Astrocyte (in vitro differentiated cells and primary cell): ENCODE results near the gene ASF1B. TPM values are rescaled to one million over a fixed set of nuclear protein-coding genes. Genes with fewer than 3 reads are reported as not detected.

Experiments
- DNase-seq: peaks from one replicate; pipeline ENCODE4 v3.0.0-alpha.2; 2010; ENCODE audit warnings: low read depth
- FAIRE-seq: peaks from 2 replicates; lab custom pipeline; 2011; peaks lifted over from hg19 to GRCh38; lab: Jason Lieb, UNC
- H2AFZ ChIP-seq: 2 replicates; pipeline ENCODE4 v1.6.0; 2012; ENCODE audit warnings: low read depth, low read length, inconsistent platforms
- H3K27ac ChIP-seq: 2 replicates; pipeline ENCODE4 v1.5.1; 2011; ENCODE audit warnings: low read depth, low read length, inconsistent platforms
- H3K27me3 ChIP-seq: 2 replicates; pipeline ENCODE4 v1.6.0; 2011; ENCODE audit warnings: low read length, inconsistent platforms; ENCODE audit not compliant: insufficient read depth
- H3K36me3 ChIP-seq: 2 replicates; pipeline ENCODE4 v1.5.1; 2011; ENCODE audit warnings: low read length, inconsistent platforms; ENCODE audit not compliant: insufficient read depth
- H3K4me1 ChIP-seq: 2 replicates; pipeline ENCODE4 v1.5.1; 2011; ENCODE audit warnings: low read length, inconsistent platforms; ENCODE audit not compliant: insufficient read depth
- H3K4me2 ChIP-seq: 2 replicates; pipeline ENCODE4 v1.6.0; 2012; ENCODE audit warnings: low read length, inconsistent platforms
- H3K4me3 ChIP-seq: 2 replicates; pipeline ENCODE4 v1.5.1; 2011; ENCODE audit warnings: low read depth, mild to moderate bottlenecking, low read length, inconsistent platforms; ENCODE audit not compliant: insufficient read depth
- H3K79me2 ChIP-seq: 2 replicates; pipeline ENCODE4 v1.6.0; 2012; ENCODE audit warnings: mild to moderate bottlenecking, low read length, inconsistent platforms; ENCODE audit not compliant: insufficient read depth
- H3K9ac ChIP-seq: 2 replicates; pipeline ENCODE4 v1.6.0; 2012; ENCODE audit warnings: mild to moderate bottlenecking, low read length, inconsistent platforms
- H3K9me3 ChIP-seq: 2 replicates; pipeline ENCODE4 v1.5.1; 2012; ENCODE audit warnings: low read depth, mild to moderate bottlenecking, low read length, inconsistent platforms; ENCODE audit not compliant: insufficient read depth
- H4K20me1 ChIP-seq: 2 replicates; pipeline ENCODE4 v1.6.0; 2012; ENCODE audit warnings: low read length, inconsistent platforms; ENCODE audit not compliant: insufficient read depth
- H3K27ac Mint-ChIP-seq: one replicate; pipeline ENCODE4 v1.8.0; 2021; ENCODE audit warnings: mild to moderate bottlenecking, mixed read lengths; ENCODE audit not compliant: unreplicated experiment
- H3K27me3 Mint-ChIP-seq: one replicate; pipeline ENCODE4 v1.8.0; 2021; ENCODE audit warnings: low read depth, mixed read lengths; ENCODE audit not compliant: unreplicated experiment
- H3K36me3 Mint-ChIP-seq: one replicate; pipeline ENCODE4 v1.8.0; 2021; ENCODE audit warnings: low read depth, mixed read lengths; ENCODE audit not compliant: unreplicated experiment
- H3K4me1 Mint-ChIP-seq: one replicate; pipeline ENCODE4 v1.8.0; 2021; ENCODE audit warnings: low read depth, mixed read lengths; ENCODE audit not compliant: unreplicated experiment
- H3K4me3 Mint-ChIP-seq: one replicate; pipeline ENCODE4 v1.8.0; 2021; ENCODE audit warnings: mild to moderate bottlenecking, moderate library complexity, mixed read lengths; ENCODE audit not compliant: unreplicated experiment
- H3K9me3 Mint-ChIP-seq: one replicate; pipeline ENCODE4 v1.8.0; 2021; ENCODE audit warnings: mild to moderate bottlenecking, mixed read lengths; ENCODE audit not compliant: unreplicated experiment
- EZH2 ChIP-seq: IDR thresholded peaks from 2 replicates; pipeline ENCODE4 v1.6.1; 2012; ENCODE audit warnings: mild to moderate bottlenecking, low read length, inconsistent platforms; ENCODE audit not compliant: insufficient read depth
- total RNA-seq: library from RNA; stranded (reverse); gene quantifications from 2 replicates; pipeline ENCODE4 v1.2.1, GENCODE V29; 2021
- TF ChIP-seq, protein P1 (sequence below): IDR thresholded peaks from 2 replicates; pipeline ENCODE4 v1.5.1; 2011; ENCODE audit warnings: low read depth, mild to moderate bottlenecking, inconsistent platforms, low read length, moderate library complexity; ENCODE audit not compliant: insufficient read depth

Gene ASF1B
- total RNA-seq, 1 donor from 2014 or later: 1.9 TPM

DNA sequence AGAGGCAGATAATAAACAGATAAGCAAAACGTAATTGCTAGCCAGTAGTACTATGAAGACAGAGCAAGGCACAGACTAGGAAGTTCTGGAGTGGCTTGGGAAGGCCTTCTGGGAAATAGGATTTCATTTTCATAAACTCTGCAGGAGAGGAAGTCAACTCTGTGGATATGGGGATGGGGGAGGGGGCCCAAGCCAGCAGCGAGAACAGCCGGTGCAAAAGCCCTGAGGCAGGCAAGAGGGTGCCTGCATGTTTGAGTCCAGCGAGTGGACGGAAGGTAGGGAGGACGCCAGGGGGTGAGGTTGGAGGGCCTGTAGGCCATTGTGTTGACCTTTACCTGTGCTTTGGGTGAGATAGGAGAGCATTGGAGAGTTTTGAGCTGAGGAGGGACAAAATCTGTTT is 9.0 kb upstream of the ASF1B start:
- Histone ChIP-seq H3K9me3 (no peaks in the 10 kb centered on the region), H3K4me2 (no peak overlapping the region), H2AFZ (no peak overlapping the region), H3K4me1 (peaks cover 10% of the 10 kb centered on the region), H3K9ac (no peak overlapping the region), H4K20me1 (peaks cover 30% of the 10 kb centered on the region), H3K27ac (no peak overlapping the region), H3K36me3 (no peaks in the 10 kb centered on the region), H3K79me2 (peaks cover 9% of the 10 kb centered on the region), H3K27me3 (no peaks in the 10 kb centered on the region), H3K4me3 (no peak overlapping the region)
- Mint-ChIP-seq H3K27me3 (no peaks in the 10 kb centered on the region), H3K9me3 (no peaks in the 10 kb centered on the region), H3K36me3 (no peaks in the 10 kb centered on the region), H3K4me1 (peaks cover 22% of the 10 kb centered on the region), H3K27ac (peak overlapping the region; percentile 96), H3K4me3 (peak overlapping the region; percentile 23)
- DNase-seq (no peak), FAIRE-seq (no peak)
- TF ChIP-seq EZH2: no peak
- TF ChIP-seq, protein P1, sequence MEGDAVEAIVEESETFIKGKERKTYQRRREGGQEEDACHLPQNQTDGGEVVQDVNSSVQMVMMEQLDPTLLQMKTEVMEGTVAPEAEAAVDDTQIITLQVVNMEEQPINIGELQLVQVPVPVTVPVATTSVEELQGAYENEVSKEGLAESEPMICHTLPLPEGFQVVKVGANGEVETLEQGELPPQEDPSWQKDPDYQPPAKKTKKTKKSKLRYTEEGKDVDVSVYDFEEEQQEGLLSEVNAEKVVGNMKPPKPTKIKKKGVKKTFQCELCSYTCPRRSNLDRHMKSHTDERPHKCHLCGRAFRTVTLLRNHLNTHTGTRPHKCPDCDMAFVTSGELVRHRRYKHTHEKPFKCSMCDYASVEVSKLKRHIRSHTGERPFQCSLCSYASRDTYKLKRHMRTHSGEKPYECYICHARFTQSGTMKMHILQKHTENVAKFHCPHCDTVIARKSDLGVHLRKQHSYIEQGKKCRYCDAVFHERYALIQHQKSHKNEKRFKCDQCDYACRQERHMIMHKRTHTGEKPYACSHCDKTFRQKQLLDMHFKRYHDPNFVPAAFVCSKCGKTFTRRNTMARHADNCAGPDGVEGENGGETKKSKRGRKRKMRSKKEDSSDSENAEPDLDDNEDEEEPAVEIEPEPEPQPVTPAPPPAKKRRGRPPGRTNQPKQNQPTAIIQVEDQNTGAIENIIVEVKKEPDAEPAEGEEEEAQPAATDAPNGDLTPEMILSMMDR: no peak

DNA sequence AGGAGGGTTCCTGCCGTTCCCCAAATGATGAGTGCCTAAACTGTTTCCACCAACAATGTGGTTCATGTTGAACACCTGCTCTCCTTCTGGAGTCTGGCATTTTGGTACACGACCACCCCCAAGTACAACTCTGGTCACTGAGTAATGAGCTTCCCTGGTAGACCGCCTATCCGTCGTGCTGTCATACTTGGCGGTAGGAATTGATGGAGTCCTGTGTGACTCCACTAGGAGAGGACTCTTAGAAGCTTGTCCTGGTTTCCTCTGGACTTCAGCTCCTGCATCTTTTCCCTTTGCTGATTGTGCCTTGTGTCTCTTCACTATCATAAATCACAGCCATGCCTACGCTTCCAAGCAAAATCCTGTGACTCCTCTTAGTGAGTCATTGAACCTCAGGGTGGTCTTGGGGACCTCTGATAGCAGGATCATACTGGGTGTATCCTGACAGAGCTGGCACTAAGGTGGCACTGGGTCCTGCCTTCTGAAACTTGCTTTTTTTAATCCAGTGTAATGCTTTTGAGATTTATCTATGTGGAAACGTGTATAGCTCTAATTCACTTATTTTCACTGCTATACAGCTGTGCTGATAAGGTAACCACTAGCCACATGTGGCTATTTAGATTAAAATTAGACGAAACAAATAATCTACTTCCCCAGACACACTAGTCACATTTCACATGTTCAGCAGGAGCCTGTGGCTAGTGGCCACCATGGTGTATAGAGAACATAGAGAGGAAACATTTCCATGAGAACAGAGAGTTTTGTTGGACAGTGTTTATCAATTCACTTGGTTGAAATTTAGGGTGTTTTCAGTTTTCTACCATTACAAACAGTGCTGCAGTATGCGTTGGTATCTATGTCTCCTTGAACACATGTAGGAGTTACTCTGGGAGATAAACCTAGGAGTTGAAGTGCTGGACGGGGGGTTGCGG is 6.1 kb upstream of the ASF1B start:
- Histone ChIP-seq H3K4me3 (no peak overlapping the region), H3K4me1 (peaks cover 8% of the 10 kb centered on the region), H2AFZ (no peak overlapping the region), H3K9me3 (no peaks in the 10 kb centered on the region), H3K27me3 (no peaks in the 10 kb centered on the region), H3K27ac (no peak overlapping the region), H4K20me1 (peaks cover 18% of the 10 kb centered on the region), H3K9ac (no peak overlapping the region), H3K4me2 (no peak overlapping the region), H3K79me2 (peaks cover 4% of the 10 kb centered on the region), H3K36me3 (no peaks in the 10 kb centered on the region)
- H3K4me1 Mint-ChIP-seq: peaks cover 24% of the 10 kb centered on the region
- H3K4me3 Mint-ChIP-seq: peak overlapping the region; percentile 31
- no peaks in the 10 kb centered on the region for H3K27me3 Mint-ChIP-seq
- no peaks in the 10 kb centered on the region for H3K36me3 Mint-ChIP-seq
- no peaks in the 10 kb centered on the region for H3K9me3 Mint-ChIP-seq
- FAIRE-seq (no peak), DNase-seq (no peak)
- no peak for TF ChIP-seq EZH2
- TF ChIP-seq, protein P1: no peak
- no peak overlapping the region for H3K27ac Mint-ChIP-seq

DNA sequence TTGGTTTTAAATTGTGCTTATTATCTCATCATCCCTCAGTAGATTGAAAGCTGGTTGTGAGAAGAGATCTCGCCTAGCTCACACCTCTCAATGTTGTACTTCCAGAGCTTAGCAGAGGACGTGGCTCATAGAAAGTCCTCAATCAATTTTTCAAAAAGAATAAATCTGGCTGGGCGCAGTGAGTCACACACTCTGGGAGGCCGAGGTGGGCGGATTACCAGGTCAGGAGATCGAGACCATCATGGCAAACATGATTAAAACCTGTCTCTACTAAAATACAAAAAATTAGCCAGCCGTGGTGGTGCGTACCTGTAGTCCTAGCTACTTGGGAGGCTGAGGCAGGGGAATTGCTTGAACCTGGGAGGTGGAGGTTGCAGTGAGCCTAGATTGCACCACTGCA is 4.7 kb upstream of the ASF1B start:
- H3K4me3 ChIP-seq: no peak overlapping the region
- no peak overlapping the region for H3K27ac Mint-ChIP-seq
- H3K4me1 Mint-ChIP-seq: peaks cover 14% of the 10 kb centered on the region
- DNase-seq (no peak), FAIRE-seq (no peak)
- no peaks in the 10 kb centered on the region for H3K27me3 Mint-ChIP-seq
- H3K79me2 ChIP-seq: peaks cover 6% of the 10 kb centered on the region
- H3K4me3 Mint-ChIP-seq: no peak overlapping the region
- no peak overlapping the region for H3K27ac ChIP-seq
- peaks cover 8% of the 10 kb centered on the region for H3K4me1 ChIP-seq
- H3K36me3 Mint-ChIP-seq: no peaks in the 10 kb centered on the region
- H3K9me3 Mint-ChIP-seq: no peaks in the 10 kb centered on the region
- H3K9me3 ChIP-seq: no peaks in the 10 kb centered on the region
- H3K4me2 ChIP-seq: no peak overlapping the region
- H3K9ac ChIP-seq: no peak overlapping the region
- no peak for TF ChIP-seq EZH2
- H2AFZ ChIP-seq: no peak overlapping the region
- H4K20me1 ChIP-seq: peaks cover 9% of the 10 kb centered on the region
- no peaks in the 10 kb centered on the region for H3K27me3 ChIP-seq
- H3K36me3 ChIP-seq: no peaks in the 10 kb centered on the region
